ENCODE data around the gene WDR38.
"Not testable (repeated sequence)": the region's sequence is repeated elsewhere in the genome, so short reads cannot be mapped to it uniquely, and the experiment has no call there.

Gene WDR38

DNA sequence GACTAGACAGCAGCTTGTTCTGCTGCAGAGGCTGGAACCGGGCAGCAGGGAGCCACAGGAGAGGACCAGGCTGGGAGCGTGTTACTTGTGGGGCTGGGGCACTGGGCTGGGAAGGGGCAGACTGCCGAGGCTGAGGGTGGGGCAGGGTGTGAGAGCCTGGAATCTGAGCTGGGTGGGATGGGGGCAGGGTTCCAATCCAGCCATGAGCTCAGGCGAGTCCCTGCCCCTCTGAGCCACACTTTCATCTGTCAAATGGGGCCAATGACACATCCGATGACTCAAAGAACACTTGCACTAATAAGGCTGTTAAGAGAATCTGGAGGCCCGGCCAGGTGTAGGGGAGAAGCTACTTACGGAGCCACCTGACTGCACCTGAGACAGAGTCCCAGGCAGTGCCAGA lies 18.7 kb upstream of the WDR38 start:
- no peak for DNase-seq (ENCODE audit: low read depth)

DNA sequence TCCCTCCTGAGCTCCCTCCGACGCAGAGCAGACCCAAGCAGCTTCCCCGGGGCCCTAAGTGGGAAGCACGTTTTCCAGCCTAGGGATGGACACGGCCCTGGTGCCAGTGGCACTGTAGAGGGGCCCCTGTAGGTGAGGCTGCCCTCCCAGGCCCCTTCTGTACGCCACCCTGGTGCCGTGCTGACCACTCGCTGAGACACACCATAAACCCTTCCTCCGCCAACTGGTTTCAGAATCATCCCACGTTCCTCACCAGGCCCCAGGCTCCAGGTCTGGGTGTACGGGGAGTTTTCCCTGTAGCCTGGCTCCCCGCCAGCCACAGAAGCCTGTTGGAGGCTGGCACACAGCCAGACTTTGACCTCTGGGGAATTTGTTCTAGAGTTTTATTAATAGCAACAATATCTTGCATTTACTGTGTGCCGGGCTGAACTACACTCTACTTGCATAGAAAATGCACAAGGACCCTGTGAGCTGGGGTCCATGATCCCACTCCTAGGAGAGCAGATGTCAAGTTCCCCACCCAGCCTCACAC lies 18.2 kb upstream of the WDR38 start:
- DNase-seq (ENCODE audit: low read depth), result no peak

DNA sequence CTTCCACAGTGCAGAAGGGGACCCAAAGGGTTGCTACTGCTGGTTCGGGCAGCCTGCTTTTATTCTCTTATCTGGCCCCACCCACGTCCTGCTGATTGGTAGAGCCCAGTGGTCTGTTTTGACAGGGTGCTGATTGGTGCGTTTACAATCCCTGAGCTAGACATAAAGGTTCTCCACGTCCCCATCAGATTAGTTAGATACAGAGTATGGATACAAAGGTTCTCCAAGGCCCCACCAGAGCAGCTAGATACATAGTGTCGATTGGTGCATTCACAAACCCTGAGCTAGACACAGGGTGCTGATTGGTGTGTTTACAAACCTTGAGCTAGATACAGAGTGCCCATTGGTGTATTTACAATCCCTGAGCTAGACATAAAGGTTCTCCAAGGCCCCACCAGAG lies 15.1 kb upstream of the WDR38 start:
- DNase-seq (ENCODE audit: low read depth), result not testable (repeated sequence)

DNA sequence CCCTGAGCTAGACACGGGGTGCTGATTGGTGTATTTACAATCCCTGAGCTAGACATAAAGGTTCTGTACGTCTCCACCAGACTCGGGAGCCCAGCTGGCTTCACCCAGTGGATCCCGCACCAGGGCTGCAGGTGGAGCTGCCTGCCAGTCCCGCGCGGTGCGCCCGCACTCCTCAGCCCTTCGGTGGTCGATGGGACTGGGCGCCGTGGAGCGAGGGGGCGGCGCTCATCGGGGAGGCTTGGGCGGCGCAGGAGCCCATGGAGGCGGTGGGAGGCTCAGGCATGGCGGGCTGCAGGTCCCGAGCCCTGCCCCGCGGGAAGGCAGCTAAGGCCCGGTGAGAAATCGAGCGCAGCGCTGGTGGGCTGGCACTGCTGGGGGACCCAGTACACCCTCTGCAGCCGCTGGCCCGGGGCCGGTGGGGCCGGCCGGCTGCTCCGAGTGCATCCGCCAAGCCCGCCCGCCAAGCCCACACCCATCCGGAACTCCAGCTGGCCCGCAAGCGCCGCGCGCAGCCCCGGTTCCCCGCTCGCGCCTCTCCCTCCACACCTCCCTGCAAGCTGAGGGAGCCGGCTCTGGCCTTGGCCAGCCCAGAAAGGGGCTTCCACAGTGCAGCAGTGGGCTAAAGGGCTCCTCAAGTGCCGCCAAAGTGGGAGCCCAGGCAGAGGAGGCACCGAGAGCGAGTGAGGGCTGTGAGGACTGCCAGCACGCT lies 14.5 kb upstream of the WDR38 start:
- DNase-seq (ENCODE audit: low read depth), result not testable (repeated sequence)

DNA sequence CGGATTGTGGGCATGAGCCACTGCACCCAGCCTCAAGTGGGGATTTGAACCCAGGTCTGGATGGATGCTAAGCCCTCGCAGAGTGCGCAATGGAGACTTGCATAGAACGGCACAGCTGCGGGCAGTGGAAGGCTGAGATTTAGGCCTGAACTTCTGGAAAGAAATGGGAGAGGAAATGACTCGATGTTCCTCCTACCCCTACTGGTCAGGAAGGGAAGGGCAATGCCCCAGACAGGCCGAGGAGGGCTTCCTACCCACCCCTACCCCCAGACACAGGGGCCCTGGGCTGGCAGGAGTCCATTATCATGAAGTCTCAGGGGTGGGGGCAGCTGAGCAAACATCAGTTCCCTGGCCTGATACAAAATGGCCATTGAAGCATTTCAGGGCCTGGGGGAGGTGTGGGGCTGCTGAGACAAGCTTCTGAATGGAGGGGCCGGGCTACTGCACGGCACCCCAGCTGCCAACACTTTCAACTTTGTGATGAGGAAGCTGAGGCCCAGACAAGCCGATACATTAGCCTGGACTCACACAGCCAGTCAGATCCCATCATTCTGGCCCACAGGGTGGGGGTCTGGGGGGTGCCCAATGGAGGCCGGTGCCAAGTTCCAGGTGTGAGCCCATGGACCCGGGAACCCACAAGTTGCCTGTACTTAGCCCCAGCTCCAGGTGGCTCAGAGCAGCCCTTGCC lies 13.5 kb upstream of the WDR38 start:
- no peak for DNase-seq (ENCODE audit: low read depth)

DNA sequence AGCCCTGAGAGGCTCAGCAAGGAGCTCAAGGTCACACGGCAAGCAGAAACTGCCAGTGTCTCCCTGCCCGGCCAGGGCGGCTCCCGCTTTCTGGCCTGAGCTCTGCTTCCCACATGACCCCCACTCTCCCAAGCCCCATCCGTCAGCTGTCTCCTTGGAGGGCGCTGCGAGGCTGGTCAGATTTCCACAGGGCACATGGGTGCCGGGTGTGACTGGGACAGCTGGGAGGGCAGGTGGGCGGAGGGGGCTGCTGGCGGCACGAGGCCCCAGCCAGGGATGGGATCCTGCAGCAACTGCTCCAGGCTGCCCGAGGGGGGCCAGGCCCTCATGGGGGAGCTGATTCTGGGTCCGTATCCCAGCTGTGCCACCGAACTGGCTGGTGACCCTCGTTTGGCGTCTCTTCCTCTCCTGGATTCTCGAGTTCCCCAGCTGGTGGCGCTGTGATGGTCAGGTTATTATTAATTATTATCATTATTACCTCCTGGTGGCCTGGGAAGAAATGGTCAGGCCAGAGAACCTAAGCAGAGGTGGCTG lies 12.9 kb upstream of the WDR38 start:
- no peak for DNase-seq (ENCODE audit: low read depth)

DNA sequence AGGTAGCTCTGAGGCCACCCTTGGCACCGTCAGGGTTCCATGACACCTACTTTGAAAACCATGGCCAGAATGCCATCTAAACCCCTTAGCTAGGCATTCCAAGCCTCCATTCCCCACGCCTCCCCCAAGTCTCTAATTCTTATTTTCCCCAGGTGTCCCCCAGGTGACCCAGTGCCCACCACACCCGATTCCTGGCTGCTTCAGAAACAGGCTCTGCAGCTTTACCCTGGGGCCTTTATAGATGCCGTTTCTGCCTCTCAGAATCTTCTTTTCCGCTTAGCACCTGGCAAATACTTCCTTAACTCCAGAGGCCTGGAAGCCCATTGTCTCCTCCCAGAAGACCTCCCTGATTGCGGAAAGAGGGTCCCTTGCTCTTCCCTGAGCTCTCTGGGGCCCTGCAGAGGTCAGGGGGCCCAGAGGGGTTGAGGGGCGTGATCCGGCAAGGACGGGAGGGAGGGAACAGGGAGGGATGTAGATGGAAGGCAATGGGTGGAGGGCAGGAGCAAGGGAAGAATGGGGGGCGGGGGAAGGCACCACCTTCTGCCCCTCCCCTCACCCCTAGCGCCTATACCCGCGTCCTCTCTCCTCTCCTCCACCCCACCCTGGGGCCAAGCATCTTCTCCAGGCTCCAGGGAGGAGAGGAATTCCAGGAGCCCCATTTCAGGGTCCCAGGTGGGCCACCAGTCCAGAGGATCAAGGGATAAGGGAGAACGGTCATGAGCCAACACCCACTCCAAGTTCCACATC lies 12.0 kb upstream of the WDR38 start:
- no peak for DNase-seq (ENCODE audit: low read depth)

DNA sequence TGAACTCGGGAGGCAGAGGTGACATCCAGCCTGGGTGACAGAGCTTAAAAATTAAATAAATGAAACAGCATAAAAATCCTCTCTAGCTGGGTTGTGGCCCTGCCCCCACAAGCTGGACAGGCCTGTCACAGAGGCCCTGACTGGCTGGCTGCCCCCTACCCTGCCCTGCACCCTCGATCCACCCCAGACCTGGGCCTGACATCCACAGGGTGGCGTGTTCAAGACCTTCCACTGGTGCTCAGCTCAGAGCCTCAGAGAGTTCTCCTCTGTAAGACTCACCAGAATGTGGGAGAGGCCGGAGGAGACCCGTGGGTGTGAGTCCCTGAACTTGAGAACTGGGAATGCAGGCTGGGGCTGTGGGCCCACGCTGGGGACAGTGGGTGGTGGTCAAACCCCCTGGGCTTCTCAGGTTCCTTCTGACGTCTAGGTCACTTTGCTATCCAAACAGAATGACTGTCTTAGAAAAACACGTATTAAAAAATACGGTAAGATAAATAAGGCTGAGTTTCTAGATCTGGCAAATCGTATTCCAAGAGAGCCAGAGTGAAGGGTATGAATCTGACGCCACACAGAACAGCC lies 9.7 kb upstream of the WDR38 start:
- no peak for DNase-seq (ENCODE audit: low read depth)

DNA sequence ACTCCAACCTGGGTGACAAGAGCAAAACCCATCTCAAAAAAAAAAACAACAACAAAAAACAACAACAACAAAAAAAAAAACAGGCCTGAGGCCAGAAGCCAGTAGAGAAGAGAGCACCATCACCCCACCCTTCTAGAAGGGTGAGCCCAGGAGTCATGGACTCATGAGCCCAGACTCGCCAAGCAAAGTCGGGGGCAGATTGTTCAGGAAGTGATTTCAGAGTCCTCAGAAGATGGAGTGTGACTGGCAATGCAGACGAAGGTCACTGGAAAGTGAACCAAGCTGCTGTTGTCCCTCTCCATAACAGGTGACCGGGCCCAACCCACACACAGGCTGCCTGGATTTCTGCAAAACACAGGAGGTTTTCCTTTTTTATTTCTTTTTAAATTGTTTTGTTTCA lies 9.0 kb upstream of the WDR38 start:
- DNase-seq (ENCODE audit: low read depth), result no peak

DNA sequence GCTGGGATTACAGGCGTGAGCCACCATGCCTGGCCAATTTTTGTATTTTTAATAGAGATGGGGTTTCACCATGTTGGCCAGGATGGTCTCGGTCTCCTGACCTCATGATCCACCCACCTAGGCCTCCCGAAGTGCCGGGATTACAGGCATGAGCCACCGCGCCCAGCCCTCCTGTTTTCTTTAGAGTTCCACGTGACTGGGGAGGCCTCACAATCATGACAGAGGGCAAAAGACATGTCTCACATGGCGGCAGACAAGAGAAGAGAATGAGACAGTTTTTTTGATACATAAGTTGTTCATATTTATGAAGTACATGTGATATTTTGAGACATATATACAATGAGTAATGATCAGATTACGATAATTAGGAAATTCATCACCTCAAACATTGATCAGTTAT lies 6.8 kb upstream of the WDR38 start:
- DNase-seq (ENCODE audit: low read depth), result not testable (repeated sequence)

DNA sequence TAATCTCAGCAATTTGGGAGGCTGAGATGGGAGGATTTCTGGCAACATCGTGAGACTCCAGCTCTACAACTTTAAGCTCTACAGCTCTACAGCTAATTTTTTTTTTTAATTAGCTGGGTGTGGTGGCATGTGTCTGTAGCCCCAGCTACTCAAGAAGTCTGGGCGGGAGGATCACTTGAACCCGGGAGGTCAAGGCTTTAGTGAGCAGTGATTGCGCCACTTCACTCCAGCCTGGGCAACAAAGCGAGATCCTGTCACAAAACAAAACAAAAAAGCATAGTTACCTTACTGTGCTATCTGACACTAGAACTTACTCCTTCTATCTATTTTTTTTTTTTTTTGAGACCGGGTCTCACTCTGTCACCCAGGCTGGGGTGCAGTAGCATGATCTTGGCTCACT lies 6.3 kb upstream of the WDR38 start:
- no peak for DNase-seq (ENCODE audit: low read depth)

DNA sequence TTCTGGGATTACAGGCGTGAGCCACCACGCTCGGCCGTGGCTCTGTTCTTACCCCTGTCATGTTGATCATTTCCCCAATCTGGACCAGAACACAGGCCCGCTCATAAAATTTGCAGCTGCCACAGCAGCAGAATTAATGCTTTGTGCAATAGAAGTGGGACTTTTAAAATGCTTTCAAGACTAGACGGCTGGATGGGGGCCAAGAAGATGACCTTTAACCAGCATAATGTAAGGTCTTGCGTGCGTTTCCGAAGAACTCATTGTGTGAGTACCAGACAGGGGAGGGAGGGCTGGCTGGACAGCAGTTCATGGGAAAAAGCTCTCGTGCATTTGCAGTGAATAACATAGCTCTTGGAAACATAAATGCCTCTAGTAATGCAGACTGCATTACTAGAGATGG lies 3.5 kb upstream of the WDR38 start:
- no peak for DNase-seq (ENCODE audit: low read depth)

DNA sequence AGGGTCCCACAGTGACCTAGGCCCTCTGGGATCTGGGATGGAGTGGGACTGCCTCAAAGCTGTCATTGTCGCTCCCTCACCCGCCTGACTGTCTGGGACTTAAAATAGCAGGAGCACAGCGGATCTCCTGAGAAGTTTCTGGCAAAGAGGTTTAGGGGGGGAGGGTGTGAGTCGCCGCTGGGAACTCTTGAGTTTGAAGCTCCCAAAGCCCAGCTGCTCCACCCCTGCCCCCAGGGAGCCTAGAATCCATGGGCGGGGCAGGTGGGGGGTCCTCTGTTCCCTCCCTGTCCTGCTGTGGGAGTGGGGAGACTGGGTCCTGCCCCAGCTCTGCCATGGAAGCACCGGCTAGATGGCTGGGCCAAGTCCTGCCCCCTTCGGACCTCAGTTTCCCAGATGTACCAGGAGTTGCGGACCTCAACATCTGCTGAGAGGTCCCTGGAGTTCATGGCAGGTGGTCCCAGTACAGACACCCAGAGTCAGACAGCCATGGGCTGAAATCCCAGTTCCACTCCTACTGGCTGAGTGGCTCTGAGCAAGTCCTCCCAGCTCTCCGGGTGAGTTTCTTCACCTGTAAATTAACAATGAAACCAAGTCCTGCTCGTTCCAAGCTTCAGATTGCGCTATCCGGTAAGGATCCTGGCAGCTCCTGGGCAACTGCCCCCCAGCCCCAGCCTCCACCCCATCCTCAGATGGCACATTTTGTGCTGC lies 985 bp upstream of the WDR38 start:
- DNase-seq (ENCODE audit: low read depth), result no peak

DNA sequence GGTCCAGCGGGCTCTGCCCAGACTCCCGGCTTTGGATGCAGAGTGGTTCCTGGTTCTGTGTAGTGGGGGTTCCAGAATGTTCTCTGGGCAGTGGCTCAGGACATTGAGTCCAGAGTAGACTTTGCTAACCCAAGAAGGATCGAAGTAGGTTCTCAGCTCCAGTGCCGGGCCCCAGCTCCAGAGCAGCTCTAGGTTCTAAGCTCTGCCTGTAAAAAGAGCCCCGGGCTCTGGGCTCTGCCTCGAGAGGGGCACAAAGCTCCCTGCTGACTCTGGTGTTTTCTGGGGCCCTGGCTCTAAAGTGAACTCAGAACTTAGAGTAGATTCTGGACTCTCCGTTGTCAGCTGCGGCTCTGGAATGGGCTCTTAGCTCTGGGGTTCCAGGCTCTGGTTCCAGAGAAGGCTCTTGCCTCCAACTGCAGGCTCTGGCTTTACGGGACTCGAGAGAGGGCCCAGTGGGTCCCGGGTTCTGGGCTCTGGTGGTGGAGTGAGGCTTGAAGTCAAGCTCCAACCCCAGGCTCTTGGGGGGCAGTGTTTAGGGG lies 414 bp downstream of the WDR38 start:
- no peak for DNase-seq (ENCODE audit: low read depth)

DNA sequence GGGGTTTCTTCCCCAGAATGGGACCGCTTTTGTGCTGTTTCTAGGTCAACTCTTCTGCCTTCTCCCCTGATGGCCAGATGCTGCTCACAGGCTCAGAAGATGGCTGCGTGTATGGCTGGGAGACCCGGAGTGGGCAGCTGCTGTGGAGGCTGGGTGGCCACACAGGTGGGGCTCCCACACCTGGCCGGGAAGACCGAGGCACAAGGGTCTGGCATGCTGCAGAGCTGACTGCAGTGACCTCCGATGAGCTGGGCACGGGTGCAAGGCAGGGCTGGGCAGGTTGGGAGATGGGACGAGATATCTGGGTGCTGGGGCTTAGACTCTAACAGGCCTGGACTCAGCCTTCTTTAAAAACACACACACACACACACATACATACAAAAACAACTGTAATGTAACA lies 901 bp downstream of the WDR38 start:
- DNase-seq (ENCODE audit: low read depth), result no peak

DNA sequence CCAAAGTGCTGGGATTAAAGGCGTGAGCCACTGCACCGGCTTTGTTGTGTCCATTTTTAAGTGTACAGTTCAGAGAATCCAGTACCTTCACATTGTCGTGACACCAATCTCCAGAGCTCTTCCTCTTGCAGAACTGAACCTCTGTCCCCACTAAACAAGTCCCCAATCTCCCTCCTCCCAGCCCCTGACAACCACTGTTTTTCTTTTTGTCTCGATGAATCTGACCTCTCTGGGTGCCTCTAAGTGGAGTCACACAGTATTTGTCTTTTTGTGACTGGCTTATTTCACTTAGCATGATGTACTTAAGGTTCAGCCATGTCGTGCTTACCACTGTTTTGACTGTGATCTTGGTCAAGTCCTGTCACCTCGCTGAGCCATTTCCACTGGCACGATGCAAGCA lies 1.6 kb downstream of the WDR38 start:
- no peak for DNase-seq (ENCODE audit: low read depth)

DNA sequence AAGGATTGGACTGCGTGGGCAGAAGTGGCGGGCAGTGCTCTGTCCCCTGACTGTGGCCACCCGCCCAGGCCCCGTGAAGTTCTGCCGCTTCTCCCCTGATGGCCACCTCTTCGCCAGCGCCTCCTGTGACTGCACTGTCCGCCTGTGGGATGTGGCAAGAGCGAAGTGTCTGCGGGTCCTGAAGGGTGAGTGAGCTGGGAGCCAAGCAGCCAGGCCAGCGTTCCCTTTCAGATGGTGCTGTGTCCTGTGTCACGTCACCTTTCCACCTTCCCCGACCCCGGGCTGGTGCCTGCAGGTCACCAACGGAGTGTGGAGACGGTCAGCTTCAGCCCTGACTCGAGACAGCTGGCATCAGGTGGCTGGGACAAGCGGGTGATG lies 2.3 kb downstream of the WDR38 start:
- no peak for DNase-seq (ENCODE audit: low read depth)

DNA sequence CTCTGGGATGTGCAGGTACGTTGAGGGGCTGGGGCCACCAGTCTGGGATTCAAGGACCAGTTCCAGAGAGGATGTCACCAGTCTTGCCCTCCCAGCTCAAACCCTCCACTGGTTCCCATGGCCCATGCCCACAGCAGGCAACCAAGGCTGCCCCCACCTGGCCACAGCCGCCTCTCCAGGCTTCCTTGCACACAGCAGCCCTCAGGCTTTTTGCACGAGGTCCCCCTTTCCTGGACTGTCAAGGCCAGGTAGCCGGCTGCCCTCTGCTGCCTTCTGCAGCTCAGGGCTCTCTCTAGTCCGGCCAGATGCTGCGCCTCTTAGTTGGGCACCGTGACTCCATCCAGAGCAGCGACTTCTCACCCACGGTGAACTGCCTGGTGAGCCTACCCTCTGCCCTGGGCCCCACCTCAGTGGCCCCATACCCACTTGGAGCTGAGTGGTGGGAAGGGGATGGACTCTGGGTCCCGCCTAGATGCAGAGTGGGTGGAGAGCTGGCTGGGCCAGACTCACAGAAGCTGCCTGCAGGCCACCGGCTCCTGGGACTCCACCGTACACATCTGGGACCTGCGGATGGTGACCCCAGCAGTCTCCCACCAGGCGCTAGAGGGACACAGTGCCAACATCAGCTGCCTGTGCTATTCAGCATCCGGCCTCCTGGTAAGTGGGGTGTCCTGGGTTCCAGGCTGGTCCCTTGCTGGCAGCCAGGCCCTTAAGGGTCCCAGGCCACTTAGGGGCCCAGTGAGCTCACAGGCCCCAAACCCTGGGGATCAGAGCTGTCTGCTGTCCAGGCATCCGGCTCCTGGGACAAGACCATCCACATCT lies 2.9 kb downstream of the WDR38 start:
- no peak for DNase-seq (ENCODE audit: low read depth)

DNA sequence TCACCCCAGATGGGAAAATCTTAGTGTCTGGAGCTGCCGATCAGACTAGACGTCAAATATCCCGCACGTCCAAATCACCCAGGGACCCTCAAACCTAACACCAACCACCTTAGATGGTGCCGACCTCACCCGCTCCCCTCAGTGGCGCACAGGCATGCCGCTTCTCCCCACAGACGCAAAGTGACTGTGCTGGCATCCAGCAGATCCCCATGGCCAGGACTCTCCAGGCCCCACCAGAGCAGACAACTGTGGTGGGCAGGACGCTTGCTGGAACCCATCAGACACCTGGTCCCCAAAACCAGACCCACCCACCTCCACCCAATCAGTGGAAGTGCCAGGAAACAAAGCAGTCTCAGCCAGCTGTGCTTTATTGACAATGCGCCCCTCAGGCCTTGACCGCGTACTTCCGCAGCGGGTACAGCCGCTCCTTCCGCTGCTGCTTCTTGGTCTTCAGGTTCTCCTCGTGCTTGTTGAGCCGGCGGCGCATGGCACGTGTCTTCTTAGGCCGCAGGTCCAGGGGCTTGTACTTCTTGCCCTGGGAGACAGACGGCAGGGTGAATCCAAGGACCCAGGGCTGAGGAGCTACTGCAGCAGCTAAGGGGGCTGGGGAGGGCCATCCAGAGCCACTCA lies 4.4 kb downstream of the WDR38 start:
- DNase-seq (ENCODE audit: low read depth), result no peak
